ENCODE measurements around the gene ABCG5. TPM values are rescaled to one million over a fixed set of nuclear protein-coding genes. Genes with fewer than 3 reads are reported as not detected.

ABCG5 gene
- total RNA-seq, 1 experiment from 2014 or later, result not detected

DNA sequence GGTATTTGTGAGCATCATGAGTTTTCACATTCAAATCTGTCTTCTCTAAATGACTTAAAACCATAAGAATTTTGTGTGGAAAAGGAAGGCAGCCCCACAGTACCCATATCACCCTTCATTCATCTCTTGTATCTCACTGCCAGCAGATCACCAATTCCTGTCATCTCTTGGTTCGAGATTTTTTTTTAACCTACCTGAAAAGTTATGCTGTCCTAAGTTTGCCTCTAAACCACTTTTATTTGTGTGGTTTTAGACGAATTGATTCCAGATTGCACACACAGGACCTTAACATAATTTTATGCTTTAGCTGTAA lies 32.0 kb downstream of the ABCG5 start:
- no peak for DNase-seq (ENCODE audit: low spot score)

DNA sequence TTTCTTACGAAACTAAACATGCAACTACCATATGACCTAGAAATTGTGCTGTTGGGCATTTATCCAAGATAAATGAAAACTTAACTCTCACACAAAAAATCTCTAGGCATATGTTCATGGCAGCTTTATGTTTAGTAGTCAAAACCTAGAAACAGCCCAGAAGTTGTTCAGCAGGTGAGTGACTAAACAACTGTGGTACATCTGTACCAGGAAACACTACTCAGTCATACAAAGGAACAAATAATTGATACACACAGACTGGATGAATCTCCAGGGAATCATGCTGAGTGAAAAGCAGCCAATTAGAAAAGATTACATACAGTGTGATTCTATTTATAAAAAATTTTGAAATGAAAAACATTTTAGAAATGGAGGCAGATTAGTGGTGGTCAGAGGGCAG lies 35.5 kb downstream of the ABCG5 start:
- DNase-seq (ENCODE audit: low spot score), result no peak

- DNase-seq (ENCODE audit: low spot score), result no peak
These were observed 36.5 kb downstream of the ABCG5 start for GRCh38 chr2:43802135-43802534.

GRCh38 chr2:43800894-43801293 lies 37.7 kb downstream of the ABCG5 start:
- no peak for DNase-seq (ENCODE audit: low spot score)

DNA sequence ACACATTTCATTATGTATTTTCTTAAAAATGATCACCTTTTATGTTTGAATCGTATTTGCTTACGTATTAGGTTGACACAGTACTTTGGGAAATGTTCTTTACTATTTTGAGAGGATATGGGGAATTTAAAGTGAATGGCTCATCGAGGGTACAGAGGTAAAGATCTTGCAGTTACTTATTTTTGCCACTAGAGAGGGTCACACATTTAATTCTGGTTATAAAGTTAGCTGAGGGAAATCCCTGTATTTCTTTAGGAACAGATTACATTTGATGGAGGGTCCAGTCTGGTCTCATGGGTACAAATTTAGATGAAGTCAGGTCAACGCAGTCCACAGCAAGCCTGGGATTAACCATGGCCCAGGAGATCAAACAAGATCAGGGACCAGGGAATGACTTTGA lies 40.3 kb downstream of the ABCG5 start:
- DNase-seq (ENCODE audit: low spot score), result no peak

DNA sequence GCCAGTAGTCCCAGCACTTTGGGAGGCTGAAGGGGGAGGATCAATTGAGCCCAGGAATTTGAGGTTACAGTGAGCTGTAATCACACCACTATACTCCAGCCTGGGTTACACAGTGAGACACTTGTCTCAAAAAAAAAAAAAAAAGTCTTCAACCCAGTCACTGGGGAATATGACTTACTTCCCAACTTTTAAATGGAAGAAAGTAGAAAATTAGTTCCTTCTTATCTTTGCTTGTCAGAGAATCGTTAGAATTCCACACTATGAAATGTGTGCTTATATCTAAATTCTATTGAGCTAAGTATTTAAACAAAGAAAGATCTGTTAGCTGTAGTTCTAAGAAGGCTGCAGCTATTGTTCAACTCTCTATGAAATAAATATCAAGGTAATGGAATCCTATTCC lies 42.4 kb downstream of the ABCG5 start:
- DNase-seq (ENCODE audit: low spot score), result no peak

GRCh38 chr2:43794956-43795355 lies 43.7 kb downstream of the ABCG5 start:
- no peak for DNase-seq (ENCODE audit: low spot score)

DNA sequence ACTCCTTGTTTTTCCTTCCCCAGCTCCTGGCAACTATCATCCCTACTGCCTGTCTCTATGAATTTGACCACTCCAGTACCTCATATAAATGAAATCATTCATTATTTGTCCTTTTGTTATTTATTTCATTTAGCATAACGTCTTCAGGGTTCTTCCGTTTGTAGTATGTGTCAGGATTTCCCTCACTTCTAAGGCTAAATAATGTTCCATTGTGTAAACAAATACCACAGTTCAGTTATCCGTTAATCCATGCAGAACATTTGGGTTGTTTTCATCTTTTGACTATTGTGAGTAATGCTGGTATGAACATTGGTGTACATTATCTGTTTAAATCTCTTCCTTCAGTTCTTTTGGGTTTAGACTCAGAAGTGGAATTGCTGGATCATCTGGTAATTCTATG lies 46.0 kb downstream of the ABCG5 start:
- DNase-seq (ENCODE audit: low spot score), result no peak

DNA sequence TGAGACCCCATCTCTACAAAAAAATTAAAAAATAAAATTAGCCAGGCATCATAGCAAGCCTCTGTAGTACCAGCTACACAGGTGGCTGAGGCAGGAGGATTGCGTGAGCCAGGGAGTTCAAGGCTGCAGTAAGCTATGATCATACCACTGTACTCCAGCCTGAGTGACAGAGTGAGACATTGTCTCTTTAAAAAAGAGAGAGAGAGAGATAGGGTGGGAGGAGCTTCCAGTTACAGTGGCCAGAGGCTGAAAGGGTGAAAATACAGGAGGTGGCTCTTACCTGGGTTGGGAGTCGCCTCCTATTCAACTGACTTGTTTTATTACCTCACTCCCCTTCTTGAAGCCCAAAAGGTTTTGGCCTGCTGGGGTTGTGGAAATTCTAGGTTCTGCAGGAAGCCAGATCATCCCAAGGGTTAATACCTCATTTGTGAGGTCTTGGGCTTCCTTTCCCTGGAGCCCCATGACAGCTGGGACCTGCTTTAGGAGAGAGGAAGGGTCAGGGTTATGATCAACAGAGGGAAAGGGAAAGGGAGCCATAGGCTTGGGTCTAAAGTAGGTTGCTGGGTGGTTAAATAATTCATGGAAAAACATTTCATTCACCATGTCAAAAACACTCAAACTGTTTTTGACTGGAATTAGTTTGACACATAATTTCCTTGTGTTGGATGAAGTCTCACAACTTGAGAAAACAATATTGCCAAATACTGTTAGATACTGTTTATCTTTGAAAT lies 47.4 kb downstream of the ABCG5 start:
- DNase-seq (ENCODE audit: low spot score), result no peak

GRCh38 chr2:43790147-43790546 lies 48.5 kb downstream of the ABCG5 start:
- no peak for DNase-seq (ENCODE audit: low spot score)

DNA sequence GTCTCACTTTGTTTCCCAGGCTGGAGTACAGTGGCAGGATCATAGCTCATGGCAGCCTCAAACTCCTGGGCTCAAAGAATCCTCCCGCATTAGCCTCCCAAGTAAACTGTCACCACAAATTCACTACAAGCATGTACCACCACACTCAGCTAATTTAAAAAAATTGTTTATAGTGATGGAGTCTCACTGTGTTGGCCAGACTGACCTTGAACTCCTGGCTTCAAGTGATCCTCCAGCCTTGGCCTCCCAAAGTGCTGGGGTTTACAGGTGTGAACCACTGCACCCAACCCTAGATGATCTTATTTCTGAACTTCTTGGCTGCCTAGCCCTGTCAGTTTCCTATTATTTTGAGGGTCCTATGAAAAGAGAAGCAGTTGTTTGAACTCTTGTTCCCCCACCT lies 50.0 kb downstream of the ABCG5 start:
- DNase-seq (ENCODE audit: low spot score), result no peak

- DNase-seq (ENCODE audit: low spot score), result no peak
These were observed 50.7 kb downstream of the ABCG5 start for GRCh38 chr2:43787895-43788294.

DNA sequence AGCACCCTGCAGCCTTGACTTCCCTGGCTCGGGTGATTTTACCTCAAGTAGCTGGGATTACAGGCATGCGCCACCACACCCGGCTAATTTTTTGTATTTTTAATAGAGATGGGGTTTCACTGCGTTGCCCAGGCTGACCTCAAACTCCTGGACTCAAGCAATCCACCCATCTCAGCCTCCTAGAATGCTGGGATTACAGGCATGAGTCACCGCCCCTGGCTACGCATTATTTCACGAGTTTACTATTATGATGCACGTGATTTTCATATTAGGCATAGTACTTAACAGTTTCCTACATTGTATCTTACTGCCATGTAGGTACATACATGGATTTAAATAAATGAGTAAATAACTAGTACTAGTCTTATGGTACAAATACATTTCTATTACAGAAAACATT lies 60.4 kb downstream of the ABCG5 start:
- peak; percentile 49 for DNase-seq (ENCODE audit: low spot score)

GRCh38 chr2:43777306-43777926 lies 61.2 kb downstream of the ABCG5 start:
- no peak for DNase-seq (ENCODE audit: low spot score)

- no peak for DNase-seq (ENCODE audit: low spot score)
These were observed 62.3 kb downstream of the ABCG5 start for GRCh38 chr2:43776324-43776723.

GRCh38 chr2:43774617-43775016 lies 64.0 kb downstream of the ABCG5 start:
- DNase-seq (ENCODE audit: low spot score), result no peak

GRCh38 chr2:43773876-43774613 lies 64.6 kb downstream of the ABCG5 start, which contains the start of gene DYNC2LI1:
DYNC2LI1 (plus strand) TSS chr2:43774039; CDS start chr2:43774139, 100 bp downstream.
- peak; percentile 93 for DNase-seq (ENCODE audit: low spot score)

DNA sequence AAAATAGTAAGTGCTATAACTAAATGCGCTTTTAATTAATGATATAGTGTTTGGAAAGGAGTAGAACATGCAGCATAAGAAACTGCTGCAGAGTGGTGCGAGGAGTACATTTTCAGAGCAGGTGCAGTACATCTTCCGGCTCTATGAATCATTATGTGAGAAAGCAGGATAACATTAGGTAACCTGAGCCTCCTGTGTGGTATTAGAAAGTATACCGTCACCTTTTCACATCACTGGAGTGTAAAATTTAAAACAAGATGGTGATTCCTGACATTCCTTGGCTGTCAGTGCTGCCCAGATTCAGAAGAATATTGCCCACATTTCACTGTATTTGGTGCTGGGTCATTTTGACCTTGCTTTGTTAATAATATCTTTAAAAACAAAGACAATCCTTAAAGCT lies 72.6 kb downstream of the ABCG5 start:
- no peak for DNase-seq (ENCODE audit: low spot score)

DNA sequence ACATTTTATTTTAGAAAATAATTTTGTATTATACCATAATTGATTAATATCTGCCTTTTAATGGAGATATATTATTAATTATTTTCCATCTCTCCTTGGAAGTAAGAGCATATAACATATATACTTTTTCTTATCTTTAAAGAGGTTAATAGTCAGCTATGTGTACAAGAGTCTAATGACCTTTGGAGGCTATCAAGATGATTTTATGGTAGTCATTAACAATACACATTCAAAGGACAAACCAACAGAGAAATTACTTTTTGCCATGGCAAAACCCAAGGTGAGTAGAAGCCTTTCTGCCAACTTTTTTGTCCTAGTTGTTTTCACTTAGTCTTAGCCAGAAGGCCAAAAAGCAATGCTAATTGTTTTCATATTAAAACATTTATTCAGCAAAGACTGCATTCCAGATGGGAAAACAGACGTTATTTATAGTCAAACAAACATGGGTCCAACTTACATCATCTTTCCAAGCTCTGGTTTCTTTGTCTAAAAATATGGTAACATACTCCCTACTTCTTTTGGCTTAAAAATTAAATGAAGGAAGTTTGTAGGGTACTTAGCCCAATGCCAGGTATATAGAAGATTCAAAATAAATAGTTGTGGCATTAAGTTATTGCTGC lies 74.4 kb downstream of the ABCG5 start:
- no peak for DNase-seq (ENCODE audit: low spot score)

DNA sequence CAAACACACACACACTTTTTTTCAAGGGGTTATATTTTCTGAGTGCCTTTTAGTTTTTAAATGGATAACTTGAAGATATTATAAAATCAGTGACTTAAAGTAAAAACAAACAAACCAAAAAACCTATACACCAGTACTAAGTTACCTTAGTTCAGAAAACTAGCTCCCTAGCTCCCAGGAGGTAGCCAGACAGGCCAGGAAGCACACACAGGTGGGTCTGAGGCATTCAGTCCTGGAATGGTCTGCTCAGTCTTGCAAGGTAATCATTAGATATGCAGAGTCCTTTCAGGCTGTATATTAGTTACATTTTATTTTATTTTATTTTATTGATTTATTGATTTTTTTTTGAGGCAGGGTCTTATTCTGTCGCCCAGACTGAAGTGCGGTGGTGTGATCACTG lies 75.5 kb downstream of the ABCG5 start:
- DNase-seq (ENCODE audit: low spot score), result no peak

Measured in H4 (cell line).